Nasal cavity respiratory epithelium epithelial cell of viscerocranial mucosa (primary cell): ENCODE data around the gene FAM217B. TPM values are rescaled to one million over a fixed set of nuclear protein-coding genes. Genes with fewer than 3 reads are reported as not detected.

Source experiments
- total RNA-seq: library from RNA; depleted of rRNA; stranded (reverse); fragments of >200 nt; gene quantifications from 2 replicates; pipeline ENCODE4 v1.2.3, GENCODE V29; 2014

FAM217B gene
- total RNA-seq, result 5.6 and 6.8 TPM in 2 replicates

GRCh38 chr20:59940129-59940955 is at the start of gene FAM217B, which contains the start of gene PPP1R3D:
Gene FAM217B (plus strand): TSS chr20:59940389. CDS start chr20:59943944, 3,555 bp downstream.
Gene PPP1R3D (minus strand): TSS chr20:59940305. CDS start chr20:59939931, 374 bp downstream.

GRCh38 chr20:59933296-59933848 is 6.8 kb upstream of the FAM217B start, which contains the start of gene SYCP2:
Gene SYCP2 (minus strand): TSS chr20:59933637. CDS start chr20:59922413, 11,224 bp downstream.

GRCh38 chr20:59958123-59958522 is 17.9 kb downstream of the FAM217B start, which contains the start of gene CDH26:
Gene CDH26 (plus strand): TSS chr20:59958423. CDS start chr20:59958727, 304 bp downstream.

Other genes with a start within 250 kb of the FAM217B start
- under 0.01 and 0.43 TPM in 2 replicates for gene SYCP2, start 6.8 kb upstream of the FAM217B start, total RNA-seq
- gene PPP1R3D, start 84 bp upstream of the FAM217B start, total RNA-seq, result 10.9 and 11.2 TPM in 2 replicates
- 1.4 and 3.1 TPM in 2 replicates for gene CDH26, start 18.0 kb downstream of the FAM217B start, total RNA-seq